DMS114 treated with DMSO at 0.1 percent for 48 hours (cell line): ENCODE results near the gene ABCB11.

Source experiments
- DNase-seq: peaks from one replicate; lab custom pipeline; 2025; ENCODE audit not compliant: unreplicated experiment; lab: John Stamatoyannopoulos, UW

ABCB11 gene

DNA sequence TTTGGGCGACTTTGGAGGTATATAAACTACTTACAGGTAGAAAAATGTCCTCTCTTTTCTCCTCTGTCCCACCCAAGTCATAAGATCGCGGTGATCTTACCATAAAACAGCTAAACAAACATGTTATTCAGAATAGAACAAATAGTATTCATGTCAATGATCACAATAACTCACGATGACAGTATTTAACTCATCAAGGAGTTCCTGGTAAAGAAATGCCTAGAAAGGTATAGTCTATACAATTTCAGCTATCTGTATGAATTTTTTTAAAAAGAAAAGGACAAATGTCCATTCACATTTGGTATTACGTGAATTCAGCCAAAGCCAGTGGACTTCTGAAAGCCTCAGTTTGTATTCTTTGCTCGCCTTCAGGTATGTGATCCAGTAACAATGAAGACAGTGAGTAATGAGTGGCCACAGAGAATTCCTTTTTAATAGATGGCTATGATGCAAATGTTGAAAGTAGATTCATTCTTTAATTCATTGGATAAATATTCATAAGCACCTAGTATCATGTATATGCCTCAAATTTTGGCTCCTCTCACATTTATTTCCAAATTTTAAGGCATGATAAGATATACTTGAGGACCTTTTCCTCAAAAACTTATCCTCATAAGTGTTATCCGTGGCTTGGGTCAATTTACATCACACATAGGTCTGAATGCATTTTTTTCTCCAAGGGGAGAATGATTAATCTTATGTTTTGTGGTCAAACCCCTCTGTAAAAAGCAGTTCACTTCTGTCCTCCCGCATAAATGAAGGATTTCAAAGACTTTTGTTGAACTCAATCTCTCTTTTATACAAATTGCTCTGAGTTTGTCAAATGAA lies 20.3 kb downstream of the ABCB11 start:
- no peak for DNase-seq

DNA sequence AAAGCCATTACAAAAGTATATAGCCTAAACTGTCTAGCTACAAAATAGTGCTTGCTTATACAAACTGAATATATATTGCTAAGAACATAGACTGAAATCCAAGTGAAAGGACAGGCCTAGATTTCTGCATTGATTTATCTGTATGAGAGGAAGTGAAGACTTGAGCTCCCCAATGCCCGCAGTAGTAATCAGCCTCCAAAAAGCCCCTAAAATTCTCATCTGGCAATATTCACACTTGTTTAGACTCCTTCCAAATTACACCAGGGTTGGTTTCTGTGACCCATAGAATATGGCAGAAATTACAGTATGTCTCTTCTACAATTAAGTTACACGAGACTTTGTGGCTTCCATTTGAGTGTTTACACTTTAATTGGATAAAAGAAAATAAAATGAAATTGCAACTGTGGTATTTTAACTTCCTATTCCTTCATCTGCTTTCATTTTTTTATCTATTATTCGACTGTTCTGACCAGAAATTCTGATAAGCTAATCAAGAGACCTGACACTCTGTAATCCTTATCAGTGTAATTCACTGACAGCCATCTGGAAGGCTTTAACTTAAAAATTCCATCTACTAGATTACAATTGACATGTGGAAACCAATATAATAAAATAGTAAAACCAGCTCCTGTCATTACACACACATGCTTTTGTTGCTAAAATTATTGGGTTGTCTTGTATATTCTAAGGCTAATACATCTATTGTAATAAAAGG lies 21.1 kb downstream of the ABCB11 start:
- no peak for DNase-seq

DNA sequence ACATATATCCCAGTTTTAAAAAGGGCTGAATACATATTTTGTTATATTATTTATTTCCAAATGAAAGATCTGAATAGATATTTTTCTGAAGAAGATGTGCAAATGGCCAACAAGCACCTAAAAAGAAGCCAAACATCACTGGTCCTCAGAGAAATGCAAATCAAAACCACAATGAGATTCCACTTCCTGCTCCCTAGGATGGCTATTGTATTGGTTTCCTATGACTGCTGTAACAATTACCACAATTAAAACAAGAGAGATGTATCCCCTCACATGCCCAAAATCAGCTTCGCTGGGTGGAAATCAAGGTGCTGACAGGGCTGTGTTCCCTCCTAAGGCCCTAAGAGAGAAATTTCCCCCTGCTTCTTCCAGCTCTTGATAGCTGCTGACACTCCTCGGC lies 23.2 kb downstream of the ABCB11 start:
- no peak for DNase-seq

DNA sequence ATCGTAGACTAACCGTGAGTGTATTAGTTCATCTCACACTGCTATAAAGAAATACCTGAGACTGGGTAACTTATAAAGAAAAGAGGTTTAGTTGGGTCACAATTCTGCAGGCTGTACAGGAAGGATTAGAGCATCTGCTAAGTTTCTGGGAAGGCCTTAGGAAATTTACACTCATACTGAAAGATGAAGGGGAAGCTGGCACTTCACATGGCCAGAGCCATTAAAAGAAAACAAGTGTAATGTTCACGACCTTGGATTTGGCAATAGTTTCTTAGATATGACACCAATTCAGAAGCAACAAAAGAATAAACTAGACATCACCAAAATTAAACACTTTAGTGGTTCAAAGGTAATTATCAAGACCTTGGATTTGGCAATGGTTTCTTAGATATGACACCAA lies 23.8 kb downstream of the ABCB11 start:
- no peak for DNase-seq

DNA sequence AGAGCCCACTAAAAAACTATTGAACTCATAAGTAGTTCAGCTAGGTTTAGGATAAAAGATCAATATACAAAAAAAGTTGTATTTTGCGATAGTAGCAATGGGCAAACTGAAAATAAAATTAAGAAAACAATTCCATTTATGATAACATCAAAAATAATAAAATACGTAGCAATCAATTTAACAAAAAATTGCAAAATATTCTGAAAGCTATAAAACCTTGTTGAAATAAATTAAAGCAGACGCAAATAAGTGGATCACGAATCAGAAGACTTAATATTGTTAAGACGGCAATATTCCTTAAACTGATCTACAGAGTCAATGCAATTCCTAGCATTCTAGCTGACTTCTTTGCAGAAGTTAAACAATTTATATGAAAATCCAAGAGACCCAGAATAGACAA lies 24.5 kb downstream of the ABCB11 start:
- DNase-seq, result no peak

DNA sequence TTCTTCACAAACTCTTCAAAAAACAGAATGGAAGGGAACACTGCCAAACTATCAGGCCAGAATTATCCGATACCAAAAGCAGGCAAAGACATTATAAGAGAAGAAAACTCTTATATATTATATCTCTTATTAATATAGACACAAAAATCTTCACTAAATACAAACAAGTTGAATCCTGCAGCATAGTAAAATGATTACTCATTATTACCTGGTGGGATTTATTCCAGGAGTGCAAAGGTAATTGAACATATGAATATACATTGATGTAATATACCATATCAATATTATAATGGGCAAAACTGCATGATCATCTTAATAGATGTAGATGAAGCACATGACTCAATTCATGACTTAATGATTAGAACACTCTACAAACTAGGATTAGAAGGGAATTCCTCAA lies 25.1 kb downstream of the ABCB11 start:
- no peak for DNase-seq

DNA sequence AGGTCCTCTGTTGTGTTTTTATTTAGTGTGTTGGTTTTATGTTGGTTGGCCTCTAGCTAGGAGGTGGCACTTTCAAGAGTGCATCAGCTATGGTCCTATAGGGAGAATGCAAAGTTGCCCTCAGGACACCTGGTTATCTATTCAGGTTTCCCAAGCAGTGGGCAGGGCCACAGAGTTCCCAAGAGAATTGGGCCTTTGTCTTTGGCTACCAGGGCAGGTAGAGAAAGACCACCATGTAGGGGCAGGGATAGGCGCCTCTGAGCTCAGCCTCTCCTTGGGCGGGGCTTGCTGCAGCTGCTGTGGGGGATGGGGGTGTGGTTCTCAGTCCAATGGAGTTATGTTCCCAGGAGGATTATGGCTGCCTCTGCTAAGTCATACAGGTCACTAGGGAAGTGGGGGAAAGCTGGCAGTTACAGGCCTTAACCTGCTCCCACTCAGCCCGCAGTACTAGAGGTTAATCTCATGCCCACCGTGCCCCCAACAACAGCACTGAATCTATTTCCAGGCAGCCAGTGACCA lies 26.0 kb downstream of the ABCB11 start:
- DNase-seq, result no peak

DNA sequence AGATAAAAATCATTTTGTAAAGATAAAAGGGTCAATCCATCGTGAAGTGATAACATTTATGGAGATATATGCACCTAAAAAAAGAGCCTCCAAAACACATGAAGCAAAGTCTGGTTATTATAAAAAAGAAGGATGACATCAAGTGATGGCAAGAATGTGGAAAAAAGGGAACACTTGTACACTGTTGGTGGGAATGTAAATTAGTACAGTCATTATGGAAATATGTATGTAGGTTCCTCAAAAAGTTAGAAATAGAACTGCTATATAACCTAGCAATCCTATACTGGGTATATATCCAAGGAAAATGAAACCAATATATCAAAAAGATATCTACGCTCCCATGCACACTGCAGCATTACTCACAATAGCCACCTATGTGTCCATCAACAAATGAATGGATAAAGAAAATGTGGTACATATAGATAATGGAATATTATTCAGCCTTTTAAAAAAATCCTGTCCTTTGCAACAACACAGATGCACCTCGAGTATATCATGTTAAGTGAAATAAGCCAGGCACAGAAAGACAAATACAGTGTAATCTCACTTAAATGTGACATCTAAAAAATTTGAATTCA lies 28.9 kb downstream of the ABCB11 start:
- DNase-seq, result no peak

DNA sequence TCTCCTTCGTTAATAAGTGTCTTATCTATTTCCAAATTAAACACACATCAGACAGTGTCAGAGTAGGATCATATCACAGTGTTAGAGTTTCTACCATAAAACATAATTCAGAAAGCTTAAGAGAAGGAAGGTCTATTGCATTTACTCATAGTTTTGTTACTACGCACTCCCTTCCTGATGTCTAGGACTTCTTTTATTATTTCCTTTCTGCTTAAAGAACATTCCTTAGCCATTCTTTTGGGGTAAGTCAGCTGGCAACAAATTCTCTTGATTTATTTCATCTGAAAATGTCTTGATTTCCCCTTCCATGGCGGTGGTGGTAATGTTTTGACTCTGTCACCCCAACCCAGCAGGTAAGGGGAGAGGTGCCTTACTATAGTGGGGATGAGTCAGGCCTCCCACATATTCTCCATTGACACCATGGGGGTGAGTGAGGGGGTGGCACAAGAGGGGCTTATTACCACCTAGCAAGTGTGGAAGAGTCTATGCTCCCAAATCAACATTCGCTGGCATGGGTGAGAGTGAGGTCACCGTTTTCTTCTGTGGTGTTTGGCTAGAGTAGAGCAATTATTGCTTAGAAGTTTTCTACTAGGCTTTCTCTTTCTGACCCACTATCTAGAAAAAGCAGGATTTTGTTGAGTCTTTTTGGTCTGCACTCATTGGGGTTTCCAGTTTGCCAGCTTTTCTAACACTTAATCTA lies 29.9 kb downstream of the ABCB11 start:
- DNase-seq, result no peak

DNA sequence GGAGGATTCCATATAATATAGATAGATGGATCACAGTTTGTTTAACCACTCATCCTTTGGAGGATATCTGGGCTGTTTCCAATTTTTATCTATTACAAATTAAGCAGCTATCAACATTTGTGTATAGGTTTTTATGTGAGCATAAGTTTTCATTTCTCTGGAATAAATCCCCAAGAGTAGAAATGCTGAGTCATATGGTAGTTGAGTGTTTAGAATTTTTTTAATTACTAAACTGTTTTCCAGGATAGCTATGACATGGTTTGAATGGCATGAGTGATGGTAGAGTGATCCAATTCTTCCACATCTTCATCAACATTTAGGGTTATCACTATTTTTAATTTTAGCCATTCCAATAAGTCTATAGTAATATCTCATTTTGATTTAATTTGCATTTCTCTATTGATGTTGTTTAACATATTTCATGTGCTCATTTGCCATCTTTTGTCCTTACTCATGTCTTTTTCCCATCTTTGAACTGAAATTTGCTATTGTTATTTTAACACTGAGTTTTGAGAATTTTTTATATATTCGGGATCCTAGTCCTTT lies 31.4 kb downstream of the ABCB11 start:
- DNase-seq, result no peak

DNA sequence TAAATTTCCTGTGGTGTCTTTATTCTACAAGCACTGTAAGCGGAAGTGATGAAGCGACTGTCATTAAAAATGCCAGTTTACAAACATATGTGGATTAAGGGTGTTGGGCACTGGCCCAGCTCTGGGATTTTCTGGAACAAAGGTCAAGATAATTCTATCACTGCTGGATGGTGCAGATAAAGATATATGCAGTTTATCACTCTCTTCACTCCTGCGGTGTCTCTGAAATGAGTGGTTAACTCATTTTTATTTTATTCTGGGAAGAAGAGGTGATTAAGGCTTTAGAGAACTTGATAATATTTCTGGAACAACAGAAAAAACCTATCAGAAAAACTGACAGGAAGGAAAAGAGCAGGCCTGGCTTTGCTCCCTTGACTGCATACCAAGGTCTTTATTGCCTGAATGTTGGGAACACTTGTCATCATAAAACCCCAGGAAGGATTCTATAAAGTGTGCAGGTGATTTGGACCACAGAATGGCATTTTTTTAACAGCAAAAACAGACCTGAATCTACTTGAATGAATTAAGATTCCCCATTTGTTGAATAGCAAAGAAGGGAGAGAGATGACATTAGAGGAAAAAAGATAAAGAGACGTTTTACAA lies 32.4 kb downstream of the ABCB11 start:
- no peak for DNase-seq

DNA sequence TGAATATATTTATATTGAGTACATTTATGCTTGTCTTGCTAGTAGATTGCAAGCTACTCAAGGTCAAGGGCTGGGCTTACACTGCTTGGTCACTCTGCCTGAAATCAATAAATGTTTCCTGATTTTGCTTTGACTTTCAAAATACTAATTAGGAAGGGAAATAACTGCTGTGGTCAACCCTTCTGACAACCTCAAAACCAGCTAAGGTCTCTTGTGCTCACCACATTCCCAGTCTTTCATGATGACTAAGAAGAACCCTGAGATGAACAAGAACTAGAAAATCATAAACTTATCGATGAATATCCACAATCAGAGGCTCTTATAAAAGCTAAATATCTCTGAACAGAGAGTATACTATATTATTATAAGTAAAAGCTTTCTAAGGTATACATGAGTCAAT lies 33.3 kb downstream of the ABCB11 start:
- no peak for DNase-seq

DNA sequence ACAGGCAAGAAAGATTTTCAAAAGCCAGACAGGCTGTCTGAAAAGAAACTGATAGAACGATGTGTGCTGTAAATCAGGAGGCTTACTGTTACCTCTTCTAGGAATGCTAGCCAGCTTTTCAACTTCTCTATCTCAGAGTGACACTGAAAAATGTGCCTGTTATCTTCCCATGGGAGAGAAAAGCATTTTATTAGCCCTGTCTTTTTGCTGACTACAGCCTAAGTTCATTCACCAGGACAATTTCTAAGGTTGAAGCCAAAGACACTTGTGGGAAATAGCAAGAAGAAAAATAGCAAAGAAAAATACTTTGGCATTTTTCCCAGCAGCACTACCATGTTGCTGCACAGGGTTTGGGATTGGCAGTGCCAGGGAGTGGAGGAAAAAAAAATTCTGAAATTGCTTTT lies 34.0 kb downstream of the ABCB11 start:
- DNase-seq, result no peak

DNA sequence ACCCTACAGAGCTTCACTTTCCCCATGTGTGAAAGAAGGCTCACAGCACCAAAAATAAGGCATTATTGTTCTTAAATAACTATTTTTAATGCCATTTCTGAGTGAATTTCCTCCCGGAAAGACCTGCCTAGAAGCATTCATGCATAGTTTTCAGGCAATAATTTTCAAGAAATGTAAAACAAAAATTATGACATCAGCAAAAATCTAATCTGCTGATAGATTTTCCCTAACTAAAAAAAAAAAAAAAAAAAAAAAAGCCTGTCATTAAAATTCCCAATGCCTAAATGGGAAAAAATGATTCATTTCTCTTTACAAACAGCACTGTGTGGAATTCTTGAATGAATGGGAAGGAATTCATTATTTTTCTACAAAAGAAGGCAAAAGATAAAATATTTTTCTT lies 35.4 kb downstream of the ABCB11 start:
- DNase-seq, result no peak

DNA sequence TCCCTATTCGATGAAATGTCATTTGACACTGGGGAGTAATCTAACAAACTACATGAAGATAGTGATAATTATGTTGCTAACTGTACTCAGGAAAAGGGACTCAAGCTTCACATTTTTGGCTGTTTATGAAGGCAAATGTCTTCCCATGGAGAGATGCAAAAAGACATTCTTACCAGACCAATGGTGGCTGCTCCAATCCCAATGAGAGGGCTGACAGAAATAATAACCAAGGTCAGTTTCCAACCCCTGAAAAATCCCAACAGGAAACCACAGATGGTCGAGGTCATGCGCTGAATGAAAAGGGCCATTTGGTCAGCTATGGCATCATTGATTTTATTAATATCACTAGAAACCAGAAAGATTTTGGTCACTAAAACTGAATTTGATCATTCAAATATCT lies 37.6 kb downstream of the ABCB11 start:
- DNase-seq, result no peak

DNA sequence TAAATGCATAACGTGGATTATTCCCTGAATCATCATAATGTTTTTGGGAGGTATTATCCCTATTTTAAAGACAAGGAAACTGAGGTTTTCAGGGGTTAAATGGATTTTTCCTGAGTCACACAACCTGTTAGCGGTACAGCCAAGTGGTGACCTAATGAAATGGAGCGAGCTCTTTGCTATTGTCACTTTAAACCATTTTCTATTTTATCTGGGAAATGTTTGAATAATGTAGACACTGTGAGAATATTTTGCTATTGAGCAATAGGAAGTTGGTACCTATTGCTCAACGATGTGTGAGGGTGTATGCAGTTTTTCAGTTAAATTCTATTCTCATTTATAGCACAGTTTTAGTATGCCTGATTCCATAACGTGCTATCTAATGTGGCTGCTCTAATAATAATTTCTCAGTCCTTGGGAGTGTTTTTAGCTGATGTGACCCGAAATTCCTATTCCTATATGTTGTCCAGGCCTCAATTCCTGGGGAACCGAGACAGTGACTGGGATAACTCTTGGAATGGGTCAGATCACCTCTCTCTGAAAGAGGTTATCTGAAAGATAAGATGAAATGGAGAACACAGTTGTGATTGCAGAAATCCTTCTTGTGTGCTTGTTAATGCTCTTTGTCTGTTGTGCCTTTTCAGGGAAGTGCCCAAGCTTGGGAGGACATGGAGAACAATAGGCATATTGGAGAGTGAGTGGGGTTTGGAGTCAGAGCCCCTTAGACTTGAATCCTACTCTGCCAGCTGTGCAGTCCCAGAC lies 38.4 kb downstream of the ABCB11 start:
- DNase-seq, result no peak

DNA sequence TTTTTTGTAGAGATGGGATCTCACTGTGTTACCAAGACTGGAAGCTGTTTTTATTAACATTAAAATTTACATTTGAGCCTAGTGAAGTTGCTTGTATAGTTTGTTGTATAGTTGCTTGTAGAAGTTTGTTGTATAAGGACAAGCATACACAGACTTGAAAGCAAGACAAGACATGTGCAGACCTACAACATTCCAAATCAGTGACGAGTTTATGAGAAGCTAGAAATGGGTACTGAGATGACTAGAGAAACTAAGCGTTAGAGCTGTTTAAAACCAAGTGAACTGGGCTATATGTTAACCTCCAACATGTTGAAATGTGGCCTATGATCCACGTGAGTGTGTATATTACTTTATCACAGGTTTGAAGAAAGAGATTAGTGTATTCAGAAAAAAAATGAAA lies 39.1 kb downstream of the ABCB11 start:
- no peak for DNase-seq

DNA sequence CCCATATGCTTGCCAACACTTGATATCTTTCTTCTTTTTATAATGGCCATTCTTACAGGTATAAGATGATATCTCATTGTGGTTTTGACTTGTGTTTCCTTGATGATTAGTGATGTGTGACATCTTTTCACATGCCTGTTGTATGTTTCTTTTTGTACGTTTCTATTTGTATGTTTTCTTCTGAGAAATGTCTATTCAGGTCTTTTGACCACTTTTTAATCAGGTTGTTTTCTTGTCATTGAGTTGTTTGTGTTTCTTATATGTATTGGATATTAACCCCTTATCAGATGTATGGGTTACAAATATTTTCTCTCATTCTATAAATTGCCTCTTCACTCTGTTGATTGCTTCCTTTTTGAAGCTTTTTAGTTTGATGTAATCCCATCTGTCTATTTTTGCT lies 42.4 kb downstream of the ABCB11 start:
- DNase-seq, result no peak

DNA sequence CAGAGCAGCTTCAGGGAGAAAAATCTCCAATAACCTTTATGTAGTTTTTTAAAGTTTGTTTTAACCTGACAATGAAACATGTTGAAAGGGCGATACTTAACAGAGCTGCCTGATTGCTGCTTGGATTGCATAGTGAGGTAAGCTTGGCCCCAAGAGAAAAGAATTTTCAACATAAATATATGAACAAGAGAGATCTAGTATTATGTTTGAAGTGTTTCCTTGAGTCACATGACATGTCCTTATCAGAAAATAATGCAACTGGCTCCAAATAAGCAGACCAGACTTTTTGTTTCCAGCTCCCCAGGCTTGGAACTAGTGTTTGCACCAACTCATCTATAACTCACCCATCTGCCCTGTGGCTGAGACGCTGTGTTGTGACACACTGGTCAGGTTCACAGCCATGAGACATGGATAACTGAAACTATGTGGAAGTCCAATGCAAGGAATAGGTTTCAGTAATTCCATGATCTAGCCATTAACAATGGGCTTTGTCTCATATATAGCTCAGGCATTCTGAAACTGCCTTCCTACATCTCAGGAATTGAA lies 44.7 kb downstream of the ABCB11 start:
- DNase-seq, result no peak

DNA sequence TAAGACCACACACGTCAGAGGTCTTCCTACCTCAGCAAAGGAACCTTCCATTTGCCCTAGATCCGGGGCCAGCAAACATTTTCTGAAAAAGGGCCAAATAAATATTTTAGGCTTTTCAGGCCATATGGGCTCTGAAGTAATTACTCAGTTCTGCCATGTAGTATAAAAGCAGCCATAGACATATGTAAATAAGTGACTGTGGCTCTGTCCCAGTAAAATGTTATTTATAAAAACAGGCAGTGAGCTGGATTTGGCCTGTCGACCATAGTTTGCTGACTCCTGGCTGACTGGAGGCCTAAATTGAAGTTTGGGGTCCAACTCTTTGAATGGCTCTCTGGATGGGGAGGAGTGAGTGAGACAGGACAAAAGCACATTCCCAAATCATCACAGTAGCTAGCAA lies 49.5 kb downstream of the ABCB11 start:
- no peak for DNase-seq
